Astrocyte of the spinal cord (primary cell): ENCODE data around the gene ATP2A3.

Source experiments
- DNase-seq: peaks from one replicate; pipeline ENCODE4 v3.0.0; 2011; ENCODE audit warnings: low read depth, low spot score
- H3K4me3 ChIP-seq: 2 replicates; pipeline ENCODE4 v1.5.1; 2011; ENCODE audit warnings: low read depth, mild to moderate bottlenecking, low read length, moderate library complexity
- in situ Hi-C: cut with HindIII; loops from 2 replicates; pipeline ENCODE4 v1.10.0; 2017; ENCODE audit warnings: low sequenced_read_pairs
- TF ChIP-seq, protein P1 (sequence below): IDR thresholded peaks from 2 replicates; pipeline ENCODE4 v1.5.1; 2012; ENCODE audit warnings: low read depth, mild to moderate bottlenecking, low read length, inconsistent platforms

ATP2A3 gene

GRCh38 chr17:3923466-3924190, 40.6 kb downstream of the ATP2A3 start:
- no peak overlapping the region for H3K4me3 ChIP-seq
- TF ChIP-seq, protein P1, sequence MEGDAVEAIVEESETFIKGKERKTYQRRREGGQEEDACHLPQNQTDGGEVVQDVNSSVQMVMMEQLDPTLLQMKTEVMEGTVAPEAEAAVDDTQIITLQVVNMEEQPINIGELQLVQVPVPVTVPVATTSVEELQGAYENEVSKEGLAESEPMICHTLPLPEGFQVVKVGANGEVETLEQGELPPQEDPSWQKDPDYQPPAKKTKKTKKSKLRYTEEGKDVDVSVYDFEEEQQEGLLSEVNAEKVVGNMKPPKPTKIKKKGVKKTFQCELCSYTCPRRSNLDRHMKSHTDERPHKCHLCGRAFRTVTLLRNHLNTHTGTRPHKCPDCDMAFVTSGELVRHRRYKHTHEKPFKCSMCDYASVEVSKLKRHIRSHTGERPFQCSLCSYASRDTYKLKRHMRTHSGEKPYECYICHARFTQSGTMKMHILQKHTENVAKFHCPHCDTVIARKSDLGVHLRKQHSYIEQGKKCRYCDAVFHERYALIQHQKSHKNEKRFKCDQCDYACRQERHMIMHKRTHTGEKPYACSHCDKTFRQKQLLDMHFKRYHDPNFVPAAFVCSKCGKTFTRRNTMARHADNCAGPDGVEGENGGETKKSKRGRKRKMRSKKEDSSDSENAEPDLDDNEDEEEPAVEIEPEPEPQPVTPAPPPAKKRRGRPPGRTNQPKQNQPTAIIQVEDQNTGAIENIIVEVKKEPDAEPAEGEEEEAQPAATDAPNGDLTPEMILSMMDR, result no peak
- in situ Hi-C loops, result no loop called here
- no peak for DNase-seq

- no peak overlapping the region for H3K4me3 ChIP-seq
- TF ChIP-seq, protein P1, result no peak
- in situ Hi-C loops, result no loop called here
- DNase-seq, result no peak
These were observed 41.5 kb downstream of the ATP2A3 start for GRCh38 chr17:3922765-3923164.

DNA sequence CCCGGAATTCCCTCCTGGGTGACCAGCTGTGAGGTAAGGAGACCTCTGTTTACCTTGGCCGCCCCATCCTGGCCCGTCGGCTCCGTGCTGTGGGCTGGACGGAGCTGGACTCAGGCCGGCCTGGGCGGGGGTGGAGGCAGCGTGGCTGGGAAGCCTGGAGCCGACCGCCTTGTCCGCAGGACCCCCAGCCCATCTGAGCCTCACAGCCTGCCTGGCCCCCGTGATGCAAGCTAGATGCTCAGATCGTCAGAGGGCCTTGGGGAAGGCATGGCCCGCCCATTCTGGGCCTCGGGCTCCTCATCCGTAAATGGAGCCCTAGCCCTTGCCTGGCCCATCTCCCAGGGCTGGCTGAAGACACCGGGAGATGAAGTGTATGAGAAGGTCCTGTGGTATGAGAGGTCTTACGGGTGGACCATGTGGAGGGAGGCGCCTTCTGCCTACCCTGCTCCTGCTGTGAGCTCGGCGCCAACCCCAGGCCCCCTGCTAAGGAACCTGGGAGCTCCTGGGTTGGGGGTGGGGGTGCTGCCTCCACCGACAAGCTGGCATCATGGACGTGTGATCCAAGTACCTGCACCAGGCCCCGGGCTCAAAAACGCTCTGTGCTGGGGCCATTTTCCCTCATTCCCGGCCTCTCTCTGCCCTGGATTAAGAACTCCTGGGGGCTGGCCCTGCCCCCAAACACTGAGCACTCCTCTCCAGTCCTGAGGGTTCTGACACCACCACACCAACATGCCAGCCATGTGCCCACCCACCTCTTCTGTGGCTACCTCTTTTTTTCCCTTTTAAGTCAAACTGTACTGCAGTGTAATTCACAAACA, 42.5 kb downstream of the ATP2A3 start:
- TF ChIP-seq, protein P1, result no peak
- no peak overlapping the region for H3K4me3 ChIP-seq
- in situ Hi-C loops, result no loop called here
- DNase-seq, result peak; percentile 20

GRCh38 chr17:3921006-3921405, 43.2 kb downstream of the ATP2A3 start:
- no peak overlapping the region for H3K4me3 ChIP-seq
- no peak for DNase-seq
- in situ Hi-C loops, result no loop called here
- TF ChIP-seq, protein P1, result no peak

DNA sequence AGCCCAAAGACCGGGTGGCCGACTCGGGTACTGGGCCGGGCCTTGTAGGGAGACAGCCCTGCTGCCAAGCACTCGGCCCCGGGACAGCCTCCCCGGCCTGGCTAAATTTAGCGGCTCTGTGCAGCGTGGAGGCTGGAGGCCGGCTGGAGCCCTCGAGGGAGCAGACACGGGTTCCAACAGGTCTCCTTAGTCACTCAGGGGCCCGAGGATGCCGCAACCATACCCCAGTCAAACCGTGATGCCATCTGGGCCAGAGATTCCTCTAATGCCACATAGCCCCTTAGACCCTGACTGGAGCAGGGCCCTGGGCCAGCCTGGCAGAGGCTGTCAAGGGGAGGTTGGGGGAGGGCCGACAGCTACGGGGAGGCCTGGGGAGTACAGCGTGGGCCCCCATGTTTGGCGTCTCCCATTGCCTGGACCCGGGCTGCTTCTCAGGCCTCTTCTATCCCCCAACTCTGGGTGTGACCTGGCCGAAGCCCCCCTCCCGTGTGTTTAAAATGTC, 45.1 kb downstream of the ATP2A3 start:
- TF ChIP-seq, protein P1, result no peak
- H3K4me3 ChIP-seq, result no peak overlapping the region
- no peak for DNase-seq
- in situ Hi-C loops, result no loop called here

DNA sequence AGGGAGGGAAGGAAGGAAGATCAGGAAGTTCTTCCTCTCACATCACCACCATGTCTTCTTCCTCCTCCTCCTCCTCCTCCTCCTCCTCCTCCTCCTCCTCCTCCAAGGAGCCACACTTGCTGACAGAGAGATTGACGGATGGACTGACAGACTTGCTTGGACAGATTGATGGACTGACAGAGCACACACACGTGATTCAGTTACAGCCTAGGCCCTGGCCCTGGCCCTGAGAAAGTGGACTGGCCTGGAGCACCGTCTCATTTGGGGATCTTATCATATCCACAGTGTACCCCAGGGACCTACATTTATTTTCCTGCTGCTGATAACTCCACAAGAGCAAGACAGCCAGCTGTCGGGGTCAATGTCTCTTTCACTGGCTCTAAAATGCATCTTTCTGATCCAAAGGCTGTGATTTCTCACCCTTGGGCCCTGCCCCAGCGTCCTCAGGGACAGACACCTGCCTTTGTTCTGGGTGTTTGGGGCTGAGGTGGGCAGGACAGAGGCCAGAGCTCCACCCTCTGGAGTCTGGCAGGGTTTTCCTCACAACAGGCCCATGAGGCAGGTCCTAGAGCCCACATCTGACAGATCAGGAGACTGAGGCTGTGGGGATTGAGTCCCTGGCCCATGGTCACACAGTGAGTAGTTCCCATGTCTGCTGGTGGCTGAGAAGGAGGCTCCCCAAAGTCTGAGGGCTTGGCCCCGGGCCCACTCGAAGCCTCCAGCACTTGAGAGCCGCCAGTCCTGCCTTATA, 45.7 kb downstream of the ATP2A3 start:
- DNase-seq, result no peak
- H3K4me3 ChIP-seq, result no peak overlapping the region
- in situ Hi-C loops, result no loop called here
- TF ChIP-seq, protein P1, result no peak
